H4 (cell line): ENCODE results near the gene PHLDA3. TPM values are rescaled to one million over a fixed set of nuclear protein-coding genes. Genes with fewer than 3 reads are reported as not detected.
A peak's percentile ranks its signal among the peaks of the same experiment; 100 is the strongest.
"Not testable (repeated sequence)": the region's sequence is repeated elsewhere in the genome, so short reads cannot be mapped to it uniquely, and the experiment has no call there.

Experiments
- DNase-seq: peaks from one replicate; pipeline ENCODE4 v3.0.0-alpha.2; 2015; ENCODE audit warnings: low spot score
- total RNA-seq: library from RNA; depleted of rRNA; stranded (reverse); fragments of >200 nt; shearing (Covaris generic); gene quantifications from 2 replicates; pipeline ENCODE4 v1.2.3, GENCODE V29; 2014

The PHLDA3 gene
- total RNA-seq, 1 experiment from 2014 or later = 16.6 TPM

GRCh38 chr1:201503397-201504176, 34.6 kb upstream of the PHLDA3 start:
- peak; percentile 91 for DNase-seq

DNA sequence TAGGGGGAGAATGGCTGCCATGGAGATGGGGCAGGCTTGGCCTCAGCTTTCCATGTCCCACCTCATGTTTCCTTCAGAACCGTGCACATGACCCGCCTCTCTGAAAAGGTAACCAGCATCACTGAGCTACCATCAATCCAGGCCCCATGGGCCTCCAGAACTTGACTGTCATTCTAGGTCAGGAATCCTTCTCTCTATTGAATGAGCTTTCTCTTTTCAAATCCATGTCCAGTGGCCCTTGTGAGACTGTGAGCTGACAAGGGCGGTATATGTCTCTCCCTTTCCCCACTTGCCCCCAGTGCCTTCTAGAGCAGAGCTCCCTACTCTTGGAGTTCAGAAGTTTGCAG, 33.5 kb upstream of the PHLDA3 start:
- no peak for DNase-seq

- DNase-seq = no peak
These were observed 33.0 kb upstream of the PHLDA3 start for GRCh38 chr1:201501812-201502510.

GRCh38 chr1:201501144-201501543, 32.2 kb upstream of the PHLDA3 start:
- no peak for DNase-seq

DNA sequence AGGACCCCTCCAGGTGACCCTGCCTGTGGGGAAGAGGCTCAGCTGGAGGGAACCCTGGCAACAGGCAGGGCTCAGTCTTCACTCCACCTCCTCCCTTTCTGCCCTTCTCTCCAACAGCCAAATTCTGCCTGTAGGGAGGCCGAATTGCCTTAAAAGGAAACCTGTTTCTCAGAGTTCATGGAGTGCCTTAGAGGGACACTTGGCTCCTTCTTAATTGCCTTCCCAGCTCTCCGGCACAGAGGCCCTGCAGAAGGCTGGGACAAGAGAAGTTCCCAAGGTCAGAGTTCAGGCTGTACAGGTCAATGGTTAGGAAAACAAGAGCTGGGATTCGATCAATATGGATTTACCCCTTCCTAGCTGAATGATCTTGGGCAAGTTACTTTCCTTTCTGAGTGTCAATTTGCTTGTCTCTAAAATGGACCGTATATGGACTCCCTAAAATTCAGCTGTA, 31.7 kb upstream of the PHLDA3 start:
- no peak for DNase-seq

DNA sequence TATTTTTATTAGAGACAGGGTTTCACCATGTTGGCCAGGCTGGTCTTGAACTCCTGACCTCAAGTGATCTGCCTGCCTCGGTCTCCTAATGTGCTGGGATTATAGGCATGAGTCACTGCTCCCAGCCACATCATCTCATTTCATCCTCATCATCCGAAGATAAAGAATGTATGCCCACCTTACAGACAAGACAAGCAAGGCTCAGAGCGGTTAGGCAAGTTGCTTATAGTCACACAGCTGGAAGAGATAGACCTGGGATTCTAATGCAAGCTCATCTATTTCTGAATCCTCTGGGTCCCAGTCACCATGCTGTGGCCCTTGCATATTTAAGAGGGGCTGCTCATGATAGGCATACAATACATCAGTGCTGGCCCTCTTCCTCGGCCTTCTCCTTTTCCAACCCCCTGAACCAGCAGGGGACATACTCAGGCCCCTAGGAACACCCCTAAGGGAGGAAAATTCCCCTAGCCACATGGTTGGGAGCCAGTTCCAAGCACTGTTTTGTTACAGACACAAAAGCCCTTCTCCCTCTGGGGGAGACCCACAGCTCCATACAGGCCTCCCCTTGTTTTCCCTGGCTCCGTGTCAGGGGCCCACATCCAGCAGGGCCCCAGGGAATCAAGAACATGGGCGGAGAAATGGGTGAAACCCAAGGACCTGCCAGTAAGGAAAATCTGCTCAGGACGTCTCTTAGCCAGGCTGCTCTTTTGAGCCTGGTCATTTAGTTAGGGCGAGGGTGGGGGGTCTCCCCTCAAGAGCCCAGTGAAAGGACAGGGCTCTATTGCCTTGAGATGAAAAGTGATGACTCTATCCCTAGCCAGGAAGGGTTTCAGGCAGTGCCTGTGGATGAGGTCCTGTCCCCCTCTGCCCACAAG, 31.0 kb upstream of the PHLDA3 start:
- no peak for DNase-seq

DNA sequence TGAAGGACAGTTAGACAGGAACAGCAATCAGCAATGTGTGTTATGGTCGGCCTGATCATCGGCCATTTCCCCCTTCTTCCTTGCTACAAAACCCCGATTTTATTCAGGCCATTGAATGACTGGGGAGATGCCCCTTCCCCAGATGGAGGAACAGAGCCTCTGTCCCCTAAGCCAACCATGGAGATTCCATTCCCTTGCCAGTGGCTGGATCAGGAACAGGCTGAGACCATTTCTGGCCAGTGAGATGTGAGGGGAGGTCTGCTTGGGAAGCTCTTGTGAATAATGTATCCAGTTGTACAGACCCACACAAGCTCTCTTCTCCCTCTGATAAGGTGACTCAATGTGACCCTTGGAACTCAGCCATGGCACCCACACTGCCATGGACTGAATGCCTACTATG, 30.2 kb upstream of the PHLDA3 start:
- DNase-seq = no peak

DNA sequence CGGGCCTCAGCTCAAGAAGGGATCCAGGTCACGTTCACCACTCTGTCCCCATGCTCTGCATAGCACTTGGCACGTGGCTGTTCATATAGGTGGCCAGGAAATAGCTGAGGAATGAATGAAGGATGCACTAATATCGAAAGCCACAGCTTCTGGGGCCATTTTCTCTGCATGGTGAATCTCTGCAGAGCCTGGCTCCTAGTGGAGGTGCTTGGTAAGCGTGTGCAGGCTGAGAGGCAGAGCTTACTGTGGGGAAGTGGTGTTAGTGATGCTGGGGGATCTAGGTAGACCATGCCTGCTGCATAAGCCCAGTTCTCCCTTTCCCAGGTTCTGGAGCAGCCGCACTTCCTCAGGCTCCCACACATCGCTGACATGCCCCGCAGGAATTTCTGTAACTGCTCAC, 29.6 kb upstream of the PHLDA3 start:
- DNase-seq = no peak

DNA sequence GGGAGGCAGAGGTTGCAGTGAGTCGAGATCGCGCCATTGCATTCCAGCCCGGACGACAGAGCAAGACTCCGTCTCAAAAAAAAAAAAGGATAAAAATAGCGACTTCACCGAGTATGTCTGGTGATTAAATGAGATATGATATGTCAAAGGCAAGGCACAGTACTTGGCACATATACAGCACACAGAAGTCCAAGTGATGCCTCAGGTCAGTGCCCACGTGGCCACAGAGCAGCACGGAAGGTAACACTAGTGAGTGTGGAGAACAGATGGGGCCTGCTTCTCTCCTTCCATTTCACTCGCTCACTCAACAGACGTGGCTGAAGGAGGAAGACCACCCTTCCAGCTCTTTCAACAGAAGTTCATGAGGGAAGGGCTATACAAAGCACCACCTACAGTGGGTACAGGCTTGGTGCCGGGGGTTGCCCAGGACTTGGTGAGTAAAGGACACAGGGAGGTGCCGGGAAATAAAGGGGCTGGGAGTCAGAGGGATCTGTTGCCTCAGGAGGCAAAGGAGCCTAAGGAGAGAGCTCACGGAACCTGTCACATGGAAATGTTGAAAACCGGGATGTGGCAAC, 29.0 kb upstream of the PHLDA3 start:
- DNase-seq = no peak

- no peak for DNase-seq
These were observed 27.3 kb upstream of the PHLDA3 start for GRCh38 chr1:201496296-201496690.

GRCh38 chr1:201495551-201496295, 26.7 kb upstream of the PHLDA3 start:
- no peak for DNase-seq

- no peak for DNase-seq
These were observed 25.0 kb upstream of the PHLDA3 start for GRCh38 chr1:201493757-201494617.

DNA sequence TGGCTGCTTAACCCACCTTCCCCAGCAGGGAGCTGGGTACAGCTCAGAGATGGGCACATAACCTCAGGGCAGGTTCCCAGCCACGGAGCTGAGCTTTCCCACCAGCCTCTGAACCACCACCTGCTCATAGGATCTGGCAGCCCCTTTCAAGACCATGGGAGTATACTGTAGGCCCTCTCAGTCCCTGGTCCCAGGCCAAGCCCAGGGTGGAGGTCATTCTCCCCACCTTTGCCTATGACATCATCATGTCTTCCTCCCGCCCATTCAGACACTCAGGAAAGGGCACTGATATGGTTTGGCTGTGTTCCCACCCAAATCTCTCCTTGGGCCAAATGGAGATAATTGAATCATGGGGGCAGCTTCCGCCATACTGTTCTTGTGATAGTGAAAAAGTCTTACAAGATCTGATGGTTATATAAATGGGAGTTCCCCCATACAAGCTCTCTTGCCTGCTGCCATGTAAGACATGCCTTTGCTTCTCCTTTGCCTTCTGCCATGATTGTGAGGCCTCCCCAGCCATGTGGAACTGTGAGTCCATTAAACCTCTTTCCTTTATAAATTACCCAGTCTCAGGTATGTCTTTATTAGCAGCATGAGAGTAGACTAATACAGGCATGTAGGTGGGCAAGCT, 24.2 kb upstream of the PHLDA3 start:
- not testable (repeated sequence) for DNase-seq

GRCh38 chr1:201491896-201492511, 23.0 kb upstream of the PHLDA3 start:
- DNase-seq = no peak

DNA sequence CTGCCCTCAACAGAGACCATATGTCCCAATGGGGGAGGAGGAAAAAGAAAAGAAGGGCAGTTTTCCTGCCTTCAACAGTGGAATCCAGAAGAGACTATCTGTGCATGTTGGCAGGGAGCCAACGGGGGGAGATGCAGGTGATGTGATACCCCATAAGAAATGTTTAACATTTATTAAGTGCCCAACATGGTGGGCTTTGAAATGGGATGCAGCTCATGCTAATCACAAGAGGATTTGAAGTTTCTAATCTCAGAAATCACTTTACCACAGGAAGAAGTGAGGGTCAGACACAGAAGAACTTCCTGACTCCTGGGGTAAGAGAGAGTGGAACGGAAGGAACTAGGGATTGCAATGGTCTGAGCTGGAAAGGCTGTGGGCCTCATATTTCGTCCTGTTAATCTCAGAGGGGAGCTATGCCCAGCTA, 21.7 kb upstream of the PHLDA3 start:
- no peak for DNase-seq

DNA sequence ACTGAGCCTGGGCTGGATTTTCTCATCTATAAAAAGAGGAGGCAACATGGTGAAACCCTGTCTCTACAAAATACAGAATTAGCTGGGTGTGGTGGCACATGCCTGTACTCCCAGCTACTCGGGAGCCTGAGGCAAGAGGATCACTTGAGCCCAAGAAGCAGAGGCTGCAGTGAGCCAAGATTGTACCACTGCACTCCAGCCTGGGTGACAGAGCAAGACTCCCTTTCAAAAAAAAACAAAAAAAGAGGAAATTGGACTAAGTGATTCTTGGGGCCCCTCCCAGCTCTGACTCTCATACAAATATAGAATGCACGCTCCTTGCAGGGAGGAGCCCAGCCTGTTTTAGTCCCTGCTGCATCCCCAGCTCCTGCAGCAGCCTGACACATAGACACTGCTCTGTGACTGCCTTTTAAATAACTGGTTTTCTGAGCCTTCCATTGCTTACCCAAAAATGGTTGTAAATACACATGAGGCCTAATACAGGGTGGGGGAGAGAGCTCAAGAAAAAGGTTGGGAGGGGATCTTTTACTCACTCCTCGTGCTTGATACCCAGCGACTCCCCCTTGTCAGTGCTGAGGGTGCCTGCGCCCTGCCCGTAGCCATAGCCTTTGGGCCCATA, 20.8 kb upstream of the PHLDA3 start:
- no peak for DNase-seq

GRCh38 chr1:201488830-201489589, 20.0 kb upstream of the PHLDA3 start:
- DNase-seq = peak; percentile 84

DNA sequence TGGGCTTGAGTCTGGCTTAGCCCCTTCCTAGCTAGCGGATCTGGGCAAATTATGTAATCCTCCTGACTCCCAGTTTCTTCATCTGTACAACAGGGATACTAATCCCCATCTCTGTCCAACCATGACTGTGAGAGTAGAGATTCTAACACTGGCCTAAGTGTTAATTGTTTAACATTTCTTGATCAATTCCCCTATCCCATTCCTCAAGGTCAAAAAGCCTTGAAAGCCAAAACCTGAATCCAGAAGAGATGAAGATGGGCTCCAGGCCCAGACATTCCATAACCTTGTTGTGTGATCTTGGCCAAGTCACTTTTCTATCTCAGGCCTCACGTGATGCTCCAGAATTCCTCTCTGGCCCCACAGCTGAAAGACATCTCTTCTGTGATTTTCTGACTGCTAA, 18.8 kb upstream of the PHLDA3 start:
- no peak for DNase-seq
